Astrocyte (in vitro differentiated cells and primary cell): ENCODE measurements around the gene STK33.

Source experiments
- EZH2 ChIP-seq: IDR thresholded peaks from 2 replicates; pipeline ENCODE4 v1.6.1; 2012; ENCODE audit warnings: mild to moderate bottlenecking, low read length, inconsistent platforms; ENCODE audit not compliant: insufficient read depth
- TF ChIP-seq, protein P1 (sequence below): IDR thresholded peaks from 2 replicates; pipeline ENCODE4 v1.5.1; 2011; ENCODE audit warnings: low read depth, mild to moderate bottlenecking, inconsistent platforms, low read length, moderate library complexity; ENCODE audit not compliant: insufficient read depth

DNA sequence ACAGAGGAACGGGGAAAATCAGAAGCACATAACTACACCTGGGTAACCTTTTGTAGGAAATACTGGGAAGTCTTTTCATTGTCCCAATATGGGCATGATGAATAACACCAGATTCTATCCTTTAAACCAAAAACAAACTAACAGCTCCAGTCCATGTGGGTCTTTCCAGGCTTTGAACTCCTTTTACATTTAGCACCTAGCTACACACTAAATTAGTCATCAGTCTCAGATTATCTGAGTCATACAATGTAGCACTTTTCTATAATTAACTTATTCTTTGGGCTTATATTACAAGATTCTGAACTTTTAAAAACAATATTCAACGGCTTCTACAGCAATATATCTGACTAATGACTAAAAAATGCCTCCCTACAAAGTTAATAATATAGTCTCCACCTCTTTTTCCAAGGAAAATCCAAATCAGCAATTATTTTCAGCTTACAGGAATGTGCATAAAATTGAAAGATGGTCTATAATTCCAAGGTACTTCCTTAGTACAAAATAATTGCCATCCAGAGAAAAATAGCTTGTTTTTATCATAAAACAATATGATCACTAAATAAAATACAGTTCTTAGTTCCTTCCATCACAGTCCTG lies 26.3 kb downstream of the STK33 start:
- TF ChIP-seq, protein P1, sequence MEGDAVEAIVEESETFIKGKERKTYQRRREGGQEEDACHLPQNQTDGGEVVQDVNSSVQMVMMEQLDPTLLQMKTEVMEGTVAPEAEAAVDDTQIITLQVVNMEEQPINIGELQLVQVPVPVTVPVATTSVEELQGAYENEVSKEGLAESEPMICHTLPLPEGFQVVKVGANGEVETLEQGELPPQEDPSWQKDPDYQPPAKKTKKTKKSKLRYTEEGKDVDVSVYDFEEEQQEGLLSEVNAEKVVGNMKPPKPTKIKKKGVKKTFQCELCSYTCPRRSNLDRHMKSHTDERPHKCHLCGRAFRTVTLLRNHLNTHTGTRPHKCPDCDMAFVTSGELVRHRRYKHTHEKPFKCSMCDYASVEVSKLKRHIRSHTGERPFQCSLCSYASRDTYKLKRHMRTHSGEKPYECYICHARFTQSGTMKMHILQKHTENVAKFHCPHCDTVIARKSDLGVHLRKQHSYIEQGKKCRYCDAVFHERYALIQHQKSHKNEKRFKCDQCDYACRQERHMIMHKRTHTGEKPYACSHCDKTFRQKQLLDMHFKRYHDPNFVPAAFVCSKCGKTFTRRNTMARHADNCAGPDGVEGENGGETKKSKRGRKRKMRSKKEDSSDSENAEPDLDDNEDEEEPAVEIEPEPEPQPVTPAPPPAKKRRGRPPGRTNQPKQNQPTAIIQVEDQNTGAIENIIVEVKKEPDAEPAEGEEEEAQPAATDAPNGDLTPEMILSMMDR = no peak
- no peak for TF ChIP-seq EZH2
